Measurements from ENCODE around the gene CDK11B. TPM values are rescaled to one million over a fixed set of nuclear protein-coding genes. Genes with fewer than 3 reads are reported as not detected.

CDK11B gene
- polyA plus RNA-seq, 1 donor (not counting 4 experiments of a cell fraction or from before 2014, with no cell fraction given), result 5.9 TPM

DNA sequence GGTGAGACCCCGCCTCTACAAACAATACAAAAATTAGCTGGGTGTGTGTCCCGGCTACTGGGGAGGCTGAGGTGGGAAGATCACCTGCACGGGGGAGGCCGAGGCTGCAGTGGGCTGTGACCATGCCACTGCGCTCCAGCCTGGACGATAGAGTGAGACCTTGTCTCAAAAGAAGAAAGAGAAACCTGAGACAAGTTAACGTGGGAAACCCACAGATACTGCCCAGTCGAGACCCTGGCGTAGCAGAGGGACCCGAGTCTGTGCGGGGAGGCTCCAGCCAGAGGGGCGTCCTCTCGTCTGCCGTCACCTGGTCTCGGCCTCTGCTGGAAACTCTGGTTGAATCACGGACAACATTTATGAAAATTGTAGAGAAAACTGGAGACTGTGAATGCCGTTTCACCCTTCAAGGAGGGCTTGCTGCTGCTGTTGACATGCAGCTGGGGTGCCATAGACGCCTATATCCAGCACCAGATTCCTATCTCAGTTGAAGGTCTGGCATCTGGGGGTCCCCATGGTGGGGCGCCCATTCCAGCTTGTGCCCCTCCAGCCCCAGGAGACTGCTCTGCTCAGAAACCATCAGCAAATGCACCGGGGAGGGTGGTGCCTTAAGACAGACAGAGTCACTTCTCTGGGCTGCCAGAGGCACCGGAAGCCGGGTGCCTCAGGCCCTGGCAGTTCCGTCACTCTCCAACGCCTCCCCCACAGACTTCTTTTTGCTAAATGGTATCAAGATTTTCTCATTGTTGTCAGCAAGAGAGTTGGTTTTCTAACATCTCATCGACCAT, 13.6 kb upstream of the CDK11B start:
- FAIRE-seq (no peak), DNase-seq (ENCODE audit: low read depth, low spot score) (no peak)
- Histone ChIP-seq H3K79me2 (ENCODE audit: control insufficient read depth, insufficient read depth, low read length) (no peaks in the 10 kb centered on the region), H4K20me1 (ENCODE audit: control insufficient read depth, extremely low read depth, insufficient read depth, low read length) (no peaks in the 10 kb centered on the region), H3K4me3 (ENCODE audit: control insufficient read depth in 2 of 3, extremely low read depth in 1 of 3, insufficient read depth in 2 of 3, low read depth in 1 of 3, low read length in 3 of 3) (no peak overlapping the region), H3K27ac (ENCODE audit: control insufficient read depth, insufficient read depth, low read length) (no peak overlapping the region), H3K36me3 (ENCODE audit: control insufficient read depth in 2 of 2, extremely low read depth in 1 of 2, insufficient read depth in 2 of 2, low read length in 2 of 2) (peaks cover 0 to 5% of the 10 kb centered on the region in 2 experiments), H3K9me1 (ENCODE audit: control insufficient read depth, extremely low read depth, insufficient read depth, low read length) (no peaks in the 10 kb centered on the region), H3K27me3 (ENCODE audit: control insufficient read depth, extremely low read depth, insufficient read depth, low read length) (no peaks in the 10 kb centered on the region), H3K9me3 (ENCODE audit: control insufficient read depth, low read depth, low read length) (no peaks in the 10 kb centered on the region), H3K4me1 (ENCODE audit: control insufficient read depth, extremely low read depth, insufficient read depth, low read length) (no peaks in the 10 kb centered on the region), H2AFZ (ENCODE audit: control insufficient read depth, low read length) (no peak overlapping the region), H3K4me2 (ENCODE audit: control insufficient read depth, extremely low read depth, insufficient read depth, low read depth, low read length) (no peak overlapping the region), H3K9ac (ENCODE audit: control insufficient read depth, extremely low read depth, insufficient read depth, low read length) (no peak overlapping the region)
- dilution Hi-C loops (cut with MboI; ENCODE audit: extremely low pct_ligation_motif_present, low sequenced_read_pairs), result no loop called here
- TF ChIP-seq CTCF (optimal IDR thresholded peaks at IDR 0.05 in 1 of 3, IDR thresholded peaks at IDR 0.05 in 1 of 3, conservative IDR thresholded peaks at IDR 0.05 in 1 of 3; ENCODE audit: extremely low read depth in 1 of 3, insufficient read depth in 2 of 3, low read length in 3 of 3) (no peak), EZH2 (IDR thresholded peaks at IDR 0.05; ENCODE audit: low read length) (no peak)

GRCh38 chr1:1671365-1672119, 12.7 kb upstream of the CDK11B start:
- Histone ChIP-seq H3K4me2 (ENCODE audit: control insufficient read depth, extremely low read depth, insufficient read depth, low read depth, low read length) (no peak overlapping the region), H3K9me1 (ENCODE audit: control insufficient read depth, extremely low read depth, insufficient read depth, low read length) (no peaks in the 10 kb centered on the region), H4K20me1 (ENCODE audit: control insufficient read depth, extremely low read depth, insufficient read depth, low read length) (no peaks in the 10 kb centered on the region), H3K9ac (ENCODE audit: control insufficient read depth, extremely low read depth, insufficient read depth, low read length) (no peak overlapping the region), H3K4me1 (ENCODE audit: control insufficient read depth, extremely low read depth, insufficient read depth, low read length) (no peaks in the 10 kb centered on the region), H2AFZ (ENCODE audit: control insufficient read depth, low read length) (no peak overlapping the region), H3K36me3 (ENCODE audit: control insufficient read depth in 2 of 2, extremely low read depth in 1 of 2, insufficient read depth in 2 of 2, low read length in 2 of 2) (peaks cover 0 to 5% of the 10 kb centered on the region in 2 experiments), H3K79me2 (ENCODE audit: control insufficient read depth, insufficient read depth, low read length) (no peaks in the 10 kb centered on the region), H3K9me3 (ENCODE audit: control insufficient read depth, low read depth, low read length) (no peaks in the 10 kb centered on the region), H3K27ac (ENCODE audit: control insufficient read depth, insufficient read depth, low read length) (no peak overlapping the region), H3K4me3 (ENCODE audit: control insufficient read depth in 2 of 3, extremely low read depth in 1 of 3, insufficient read depth in 2 of 3, low read depth in 1 of 3, low read length in 3 of 3) (no peak overlapping the region), H3K27me3 (ENCODE audit: control insufficient read depth, extremely low read depth, insufficient read depth, low read length) (no peaks in the 10 kb centered on the region)
- TF ChIP-seq EZH2 (IDR thresholded peaks at IDR 0.05; ENCODE audit: low read length) (no peak), CTCF (optimal IDR thresholded peaks at IDR 0.05 in 1 of 3, IDR thresholded peaks at IDR 0.05 in 1 of 3, conservative IDR thresholded peaks at IDR 0.05 in 1 of 3; ENCODE audit: extremely low read depth in 1 of 3, insufficient read depth in 2 of 3, low read length in 3 of 3) (no peak)
- dilution Hi-C loops (cut with MboI; ENCODE audit: extremely low pct_ligation_motif_present, low sequenced_read_pairs), result no loop called here
- FAIRE-seq, result no peak
- DNase-seq (ENCODE audit: low read depth, low spot score), result no peak
